GM12875 (cell line): Measurements from ENCODE around the gene PDE2A.

ENCODE experiments used
- H3K4me3 ChIP-seq: one replicate; pipeline ENCODE4 v1.5.1; 2011; ENCODE audit warnings: low read depth, low read length, control low read depth
- CTCF ChIP-seq: IDR thresholded peaks from 2 replicates; pipeline ENCODE4 v1.5.1; 2011; ENCODE audit warnings: low read depth, mild to moderate bottlenecking, control low read depth, inconsistent platforms, low read length, moderate library complexity, borderline replicate concordance; ENCODE audit not compliant: insufficient read depth

Gene PDE2A

GRCh38 chr11:72621008-72621610 is 53.1 kb downstream of the PDE2A start:
- TF ChIP-seq CTCF, result no peak
- no peak overlapping the region for H3K4me3 ChIP-seq

GRCh38 chr11:72618803-72619202 is 55.4 kb downstream of the PDE2A start:
- no peak for TF ChIP-seq CTCF
- no peak overlapping the region for H3K4me3 ChIP-seq

- TF ChIP-seq CTCF, result no peak
- no peak overlapping the region for H3K4me3 ChIP-seq
Measured at GRCh38 chr11:72617080-72617762, 57.0 kb downstream of the PDE2A start.

- no peak for TF ChIP-seq CTCF
- no peak overlapping the region for H3K4me3 ChIP-seq
Measured at GRCh38 chr11:72616655-72617054, 57.6 kb downstream of the PDE2A start.

- H3K4me3 ChIP-seq, result no peak overlapping the region
- no peak for TF ChIP-seq CTCF
Measured at GRCh38 chr11:72615329-72615728, 58.9 kb downstream of the PDE2A start.

GRCh38 chr11:72614381-72614780 is 59.8 kb downstream of the PDE2A start:
- no peak overlapping the region for H3K4me3 ChIP-seq
- TF ChIP-seq CTCF, result no peak

- H3K4me3 ChIP-seq, result no peak overlapping the region
- no peak for TF ChIP-seq CTCF
Measured at GRCh38 chr11:72613977-72614376, 60.2 kb downstream of the PDE2A start.
